Tibial artery (tissue), 4 donors: ENCODE data around the gene MAB21L4.

Experiments used
- DNase-seq, 2 donors: peaks; one replicate each; pipeline ENCODE4 v3.0.0-alpha.2; 2019
- H3K27ac ChIP-seq, 2 donors: fragments of 200-600 bp; sonication (generic) in 1 of 2; 1 replicate in 1 of 2; 2 replicates in 1 of 2; pipeline ENCODE4 v1.5.1; 2018 to 2019; ENCODE audit warnings: mild to moderate bottlenecking in 1 of 2
- H3K27me3 ChIP-seq, 2 donors: fragments of 200-600 bp; sonication (generic) in 1 of 2; one replicate each; pipeline versions ENCODE4 v1.5.1 to v1.6.0; 2016 to 2019
- H3K36me3 ChIP-seq, 3 donors: fragments of 200-600 bp; sonication (generic) in 2 of 3; one replicate each; pipeline ENCODE4 v1.5.1; 2016 to 2019; ENCODE audit warnings: mild to moderate bottlenecking in 2 of 3
- H3K4me1 ChIP-seq, 4 donors: fragments of 200-600 bp; sonication (generic) in 2 of 4; 1 replicate in 3 of 4; 2 replicates in 1 of 4; pipeline ENCODE4 v1.5.1; 2016 to 2019
- H3K4me3 ChIP-seq, 2 donors: fragments of 200-600 bp; sonication (generic) in 1 of 2; 1 replicate in 1 of 2; 2 replicates in 1 of 2; pipeline ENCODE4 v1.5.1; 2018 to 2019; ENCODE audit warnings: mild to moderate bottlenecking in 2 of 2
- H3K9me3 ChIP-seq, 3 donors: fragments of 200-600 bp; sonication (generic) in 1 of 3; one replicate each; pipeline ENCODE4 v1.5.1; 2016 to 2019
- intact Hi-C: fragments of 100-400 bp; cut with DNase I; formaldehyde crosslinking; loops from one replicate; pipeline ENCODE4 v1.15.0; 2023; ENCODE audit warnings: low total_unique reads
- TF ChIP-seq, protein P1 (sequence below), 2 experiments: fragments of 200-600 bp in 1 of 2; fragments of 450-650 bp in 1 of 2; IDR thresholded peaks; one replicate each; pipeline ENCODE4 v1.5.1; 2017 to 2019; ENCODE audit warnings: antibody characterized with exemption in 2 of 2, mild to moderate bottlenecking in 1 of 2, moderate library complexity in 1 of 2

The MAB21L4 gene

DNA sequence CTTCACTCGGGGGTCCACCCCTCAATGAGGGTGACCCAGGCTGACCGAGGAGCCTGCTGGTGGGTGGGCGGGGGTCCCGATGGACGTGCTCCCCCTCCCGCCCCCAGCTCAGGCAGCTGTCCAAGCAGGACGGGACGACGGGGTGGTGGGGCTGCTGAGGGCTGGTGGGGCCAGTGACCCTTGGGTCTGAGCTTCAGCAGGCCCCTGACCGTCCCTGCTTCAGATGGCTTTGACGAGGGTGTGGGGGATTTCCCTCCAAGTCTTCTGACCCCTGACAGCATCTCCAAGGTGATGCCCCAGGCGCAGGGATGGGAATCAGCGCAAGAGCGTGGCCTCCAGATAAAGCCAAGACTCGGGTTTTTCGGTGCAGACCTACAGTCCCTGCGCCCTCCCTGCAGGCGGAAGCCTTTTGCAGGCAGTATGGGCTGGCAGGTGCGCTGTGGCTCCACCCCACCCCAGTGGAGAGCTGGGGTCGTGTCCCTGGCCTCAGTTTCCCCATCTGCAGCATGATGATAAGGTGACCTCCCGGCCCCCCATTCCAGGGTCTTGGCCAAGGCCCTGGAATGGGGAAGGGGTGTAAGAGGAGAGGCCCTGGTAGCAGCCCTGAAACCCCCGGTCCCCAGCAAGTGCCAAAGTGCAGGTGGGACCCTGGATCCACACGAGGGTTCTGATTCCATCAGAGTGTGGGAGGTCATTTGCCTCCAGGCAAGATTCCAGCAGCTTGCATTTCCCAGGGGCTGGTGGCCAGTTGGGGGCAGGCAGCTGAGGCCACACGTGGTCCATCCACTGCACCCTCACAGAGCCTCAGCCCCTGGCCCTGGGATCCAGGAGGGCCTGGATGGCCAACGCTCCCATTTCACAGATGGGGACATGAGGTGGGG lies 18.9 kb upstream of the MAB21L4 start:
- Histone ChIP-seq H3K36me3 (no peaks in the 10 kb centered on the region), H3K4me1 (peaks cover 0 to 40% (median 21%) of the 10 kb centered on the region in 4 donors), H3K27ac (no peak overlapping the region), H3K4me3 (no peak overlapping the region), H3K27me3 (peaks cover 0 to 82% of the 10 kb centered on the region in 2 donors), H3K9me3 (no peaks in the 10 kb centered on the region)
- no peak for DNase-seq
- TF ChIP-seq, protein P1, sequence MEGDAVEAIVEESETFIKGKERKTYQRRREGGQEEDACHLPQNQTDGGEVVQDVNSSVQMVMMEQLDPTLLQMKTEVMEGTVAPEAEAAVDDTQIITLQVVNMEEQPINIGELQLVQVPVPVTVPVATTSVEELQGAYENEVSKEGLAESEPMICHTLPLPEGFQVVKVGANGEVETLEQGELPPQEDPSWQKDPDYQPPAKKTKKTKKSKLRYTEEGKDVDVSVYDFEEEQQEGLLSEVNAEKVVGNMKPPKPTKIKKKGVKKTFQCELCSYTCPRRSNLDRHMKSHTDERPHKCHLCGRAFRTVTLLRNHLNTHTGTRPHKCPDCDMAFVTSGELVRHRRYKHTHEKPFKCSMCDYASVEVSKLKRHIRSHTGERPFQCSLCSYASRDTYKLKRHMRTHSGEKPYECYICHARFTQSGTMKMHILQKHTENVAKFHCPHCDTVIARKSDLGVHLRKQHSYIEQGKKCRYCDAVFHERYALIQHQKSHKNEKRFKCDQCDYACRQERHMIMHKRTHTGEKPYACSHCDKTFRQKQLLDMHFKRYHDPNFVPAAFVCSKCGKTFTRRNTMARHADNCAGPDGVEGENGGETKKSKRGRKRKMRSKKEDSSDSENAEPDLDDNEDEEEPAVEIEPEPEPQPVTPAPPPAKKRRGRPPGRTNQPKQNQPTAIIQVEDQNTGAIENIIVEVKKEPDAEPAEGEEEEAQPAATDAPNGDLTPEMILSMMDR (IDR thresholded peaks at IDR 0.05) = no peak
- intact Hi-C loops = no loop called here

DNA sequence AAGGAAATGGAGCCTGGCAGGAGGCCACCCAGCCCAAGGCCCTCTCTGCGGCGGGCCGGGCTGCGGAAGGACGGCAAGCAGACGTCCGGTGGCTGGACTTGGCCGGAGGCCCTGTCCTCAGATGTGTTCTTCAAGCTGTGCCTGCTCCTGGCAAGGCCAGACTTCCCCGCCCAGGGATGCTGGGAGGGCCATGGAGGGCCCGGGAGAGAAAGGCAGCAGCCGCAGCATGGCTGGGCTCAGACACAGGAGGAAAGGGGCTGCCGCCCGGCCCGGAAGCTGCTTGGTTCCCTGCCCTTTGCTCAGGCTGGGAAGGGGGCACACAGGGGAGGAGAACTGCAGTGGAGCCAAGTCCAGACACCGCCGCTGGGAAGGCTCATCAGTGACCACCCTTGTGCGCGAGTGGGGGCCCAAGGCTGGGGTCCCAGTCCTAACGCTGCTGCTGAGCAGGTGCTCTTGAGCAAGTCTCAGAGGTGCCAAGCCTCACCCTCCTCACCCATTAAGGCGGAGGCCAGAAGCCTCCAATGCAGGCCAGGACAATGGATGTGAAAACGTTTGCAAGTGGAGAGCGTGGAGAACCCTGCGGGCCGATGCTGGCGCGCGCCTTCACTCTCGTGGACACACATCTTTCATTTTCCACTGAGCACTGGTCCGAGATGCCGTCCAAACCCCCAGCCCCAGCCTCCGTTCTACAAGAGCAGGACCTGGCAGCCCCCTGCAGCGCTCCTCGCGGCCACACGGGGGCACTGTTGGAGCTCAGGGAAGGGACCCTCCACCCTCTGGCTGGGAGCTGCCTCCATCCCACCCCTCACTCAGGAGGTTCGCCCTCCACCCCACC lies 18.1 kb upstream of the MAB21L4 start:
- intact Hi-C loops = no loop called here
- Histone ChIP-seq H3K4me3 (no peak overlapping the region), H3K9me3 (no peaks in the 10 kb centered on the region), H3K27ac (no peak overlapping the region), H3K36me3 (no peaks in the 10 kb centered on the region), H3K27me3 (peaks cover 0 to 84% of the 10 kb centered on the region in 2 donors), H3K4me1 (peaks cover 0 to 40% (median 21%) of the 10 kb centered on the region in 4 donors)
- TF ChIP-seq, protein P1 (IDR thresholded peaks at IDR 0.05) = peak; percentile 56 to 87
- DNase-seq = peak; percentile 63 to 81

- intact Hi-C loops = no loop called here
- no peak for DNase-seq
- Histone ChIP-seq H3K4me1 (peaks cover 0 to 40% (median 21%) of the 10 kb centered on the region in 4 donors), H3K27me3 (peaks cover 0 to 81% of the 10 kb centered on the region in 2 donors), H3K36me3 (no peaks in the 10 kb centered on the region), H3K9me3 (no peaks in the 10 kb centered on the region), H3K4me3 (no peak overlapping the region), H3K27ac (no peak overlapping the region)
- TF ChIP-seq, protein P1 (IDR thresholded peaks at IDR 0.05) = no peak
Observed at GRCh38 chr2:240912878-240913809, 17.2 kb upstream of the MAB21L4 start.

DNA sequence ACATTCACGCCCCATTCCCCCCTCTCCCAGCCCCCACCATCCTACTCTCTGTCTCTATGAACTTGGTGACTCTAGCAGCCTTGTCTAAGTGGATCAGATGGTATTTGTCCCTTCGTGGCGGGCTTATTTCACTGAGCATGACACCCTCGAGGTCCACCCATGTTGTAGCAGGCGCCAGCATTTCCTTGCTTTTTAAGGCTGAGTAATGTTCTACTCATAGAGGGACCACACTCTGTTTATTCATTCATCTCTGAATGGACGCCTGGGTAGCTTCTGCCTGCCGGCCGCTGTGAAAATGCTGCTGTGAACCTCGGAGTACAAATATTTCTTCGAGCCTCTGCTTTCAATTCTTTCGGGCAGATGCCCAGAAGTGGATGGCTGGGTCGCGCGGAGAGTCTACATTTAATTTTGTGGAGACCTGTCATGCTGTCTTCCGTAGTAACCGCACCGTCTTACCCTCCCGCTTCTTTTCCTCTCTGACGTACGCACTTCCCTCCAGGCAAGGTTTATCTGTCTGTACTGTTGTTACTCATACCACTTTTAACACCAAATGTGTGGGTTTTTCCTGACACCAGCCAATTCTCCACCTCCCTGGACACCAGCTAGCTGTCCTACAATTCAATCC lies 15.8 kb upstream of the MAB21L4 start:
- TF ChIP-seq, protein P1 (IDR thresholded peaks at IDR 0.05) = no peak
- Histone ChIP-seq H3K4me3 (no peak overlapping the region), H3K36me3 (no peaks in the 10 kb centered on the region), H3K9me3 (no peaks in the 10 kb centered on the region), H3K4me1 (peaks cover 0 to 29% (median 17%) of the 10 kb centered on the region in 4 donors), H3K27ac (no peak overlapping the region), H3K27me3 (peaks cover 0 to 75% of the 10 kb centered on the region in 2 donors)
- intact Hi-C loops = no loop called here
- DNase-seq = no peak
